RPMI7951 (cell line): ENCODE data around the gene MOCS1. TPM values are rescaled to one million over a fixed set of nuclear protein-coding genes. Genes with fewer than 3 reads are reported as not detected.

Experiments used
- DNase-seq: peaks from one replicate; pipeline ENCODE4 v3.0.0-alpha.2; 2012; ENCODE audit warnings: low read depth
- total RNA-seq: library from RNA; depleted of rRNA; stranded (reverse); fragments of >200 nt; shearing (Covaris generic); gene quantifications from 2 replicates; pipeline ENCODE4 v1.2.3, GENCODE V29; 2014

Gene MOCS1
- total RNA-seq, 1 experiment from 2014 or later = 10.6 TPM

- no peak for DNase-seq
Observed at GRCh38 chr6:39902786-39903465, 31.3 kb downstream of the MOCS1 start.

- DNase-seq = no peak
Observed at GRCh38 chr6:39902136-39902535, 32.1 kb downstream of the MOCS1 start.

- DNase-seq = no peak
Observed at GRCh38 chr6:39901670-39902069, 32.6 kb downstream of the MOCS1 start.

GRCh38 chr6:39901116-39901655 lies 33.1 kb downstream of the MOCS1 start:
- no peak for DNase-seq

- DNase-seq = no peak
Observed at GRCh38 chr6:39899554-39900295, 34.5 kb downstream of the MOCS1 start.

GRCh38 chr6:39898625-39899024 lies 35.6 kb downstream of the MOCS1 start:
- DNase-seq = no peak

- no peak for DNase-seq
Observed at GRCh38 chr6:39897698-39898097, 36.6 kb downstream of the MOCS1 start.

GRCh38 chr6:39896701-39897100 lies 37.6 kb downstream of the MOCS1 start:
- no peak for DNase-seq

- no peak for DNase-seq
Observed at GRCh38 chr6:39893286-39893685, 41.0 kb downstream of the MOCS1 start.

- DNase-seq = peak; percentile 58
Observed at GRCh38 chr6:39892490-39893129, 41.7 kb downstream of the MOCS1 start.

GRCh38 chr6:39891976-39892375 lies 42.3 kb downstream of the MOCS1 start:
- no peak for DNase-seq

GRCh38 chr6:39891353-39891752 lies 42.9 kb downstream of the MOCS1 start:
- no peak for DNase-seq

GRCh38 chr6:39889229-39889628 lies 45.0 kb downstream of the MOCS1 start:
- no peak for DNase-seq

GRCh38 chr6:39887692-39888450 lies 46.4 kb downstream of the MOCS1 start:
- DNase-seq = peak; percentile 85

- DNase-seq = no peak
Observed at GRCh38 chr6:39886871-39887270, 47.4 kb downstream of the MOCS1 start.

- DNase-seq = no peak
Observed at GRCh38 chr6:39885691-39886090, 48.6 kb downstream of the MOCS1 start.

- DNase-seq = peak; percentile 22
Observed at GRCh38 chr6:39884696-39885095, 49.6 kb downstream of the MOCS1 start.

GRCh38 chr6:39882531-39882899 lies 51.7 kb downstream of the MOCS1 start:
- DNase-seq = peak; percentile 83

GRCh38 chr6:39881851-39882530 lies 52.3 kb downstream of the MOCS1 start:
- peak; percentile 4 for DNase-seq

GRCh38 chr6:39880594-39880993 lies 53.7 kb downstream of the MOCS1 start:
- DNase-seq = no peak

- no peak for DNase-seq
Observed at GRCh38 chr6:39879535-39879934, 54.7 kb downstream of the MOCS1 start.
